DND-41 (cell line): ENCODE data around the gene IQSEC1.

Experiments used
- ATAC-seq: fragments of 200-7000 bp; cut with Tn5 transposase; 3 replicates; pipeline ENCODE4 v1.9.1; 2021; ENCODE audit warnings: low read depth; ENCODE audit not compliant: insufficient read depth
- DNase-seq: peaks from one replicate; pipeline ENCODE4 v3.0.0-alpha.2; 2020
- H2AFZ ChIP-seq: 2 replicates; pipeline ENCODE4 v1.6.0; 2012; ENCODE audit warnings: low read depth, low read length
- H3K27ac ChIP-seq: 2 replicates; pipeline ENCODE4 v1.5.1; 2012; ENCODE audit warnings: low read length, inconsistent platforms
- H3K27me3 ChIP-seq: fragments of 200-600 bp; sonication (generic); 2 replicates; pipeline ENCODE4 v1.6.0; 2012; ENCODE audit warnings: low read length, mild to moderate bottlenecking, inconsistent platforms; ENCODE audit not compliant: insufficient read depth, poor library complexity
- H3K36me3 ChIP-seq: 2 replicates; pipeline ENCODE4 v1.5.1; 2012; ENCODE audit warnings: low read length, inconsistent platforms; ENCODE audit not compliant: insufficient read depth
- H3K4me1 ChIP-seq: 2 replicates; pipeline ENCODE4 v1.5.1; 2012; ENCODE audit warnings: mild to moderate bottlenecking, low read length; ENCODE audit not compliant: insufficient read depth
- H3K4me2 ChIP-seq: 2 replicates; pipeline ENCODE4 v1.6.0; 2012; ENCODE audit warnings: mild to moderate bottlenecking, moderate library complexity, low read length, inconsistent platforms; ENCODE audit not compliant: insufficient read depth
- H3K4me3 ChIP-seq, 2 experiments: fragments of 200-600 bp in 1 of 2; shearing (Covaris generic) in 1 of 2; 2 replicates each; pipeline ENCODE4 v1.5.1; 2012 to 2016; ENCODE audit warnings: inconsistent platforms in 2 of 2, low read length in 2 of 2, mild to moderate bottlenecking in 2 of 2, low read depth in 1 of 2, moderate library complexity in 1 of 2
- H3K79me2 ChIP-seq: 2 replicates; pipeline ENCODE4 v1.6.0; 2012; ENCODE audit warnings: low read length, inconsistent platforms; ENCODE audit not compliant: insufficient read depth
- H3K9ac ChIP-seq: 2 replicates; pipeline ENCODE4 v1.6.0; 2012; ENCODE audit warnings: low read depth, mild to moderate bottlenecking, inconsistent platforms, low read length, moderate library complexity
- H3K9me3 ChIP-seq: 2 replicates; pipeline ENCODE4 v1.5.1; 2012; ENCODE audit warnings: low read length, moderate library complexity, mild to moderate bottlenecking, inconsistent platforms; ENCODE audit not compliant: insufficient read depth, severe bottlenecking
- H4K20me1 ChIP-seq: 2 replicates; pipeline ENCODE4 v1.6.0; 2012; ENCODE audit warnings: low read length; ENCODE audit not compliant: insufficient read depth
- EZH2 ChIP-seq: IDR thresholded peaks from 3 replicates; pipeline ENCODE4 v1.6.1; 2012; ENCODE audit warnings: borderline replicate concordance, low read depth, mild to moderate bottlenecking, moderate library complexity, low read length, inconsistent platforms; ENCODE audit not compliant: severe bottlenecking
- TF ChIP-seq, protein P1 (sequence below): IDR thresholded peaks from 2 replicates; pipeline ENCODE4 v1.5.1; 2012; ENCODE audit warnings: borderline replicate concordance, low read length, moderate library complexity, mild to moderate bottlenecking; ENCODE audit not compliant: poor library complexity, severe bottlenecking; ENCODE audit errors: extremely low read depth

IQSEC1 gene

DNA sequence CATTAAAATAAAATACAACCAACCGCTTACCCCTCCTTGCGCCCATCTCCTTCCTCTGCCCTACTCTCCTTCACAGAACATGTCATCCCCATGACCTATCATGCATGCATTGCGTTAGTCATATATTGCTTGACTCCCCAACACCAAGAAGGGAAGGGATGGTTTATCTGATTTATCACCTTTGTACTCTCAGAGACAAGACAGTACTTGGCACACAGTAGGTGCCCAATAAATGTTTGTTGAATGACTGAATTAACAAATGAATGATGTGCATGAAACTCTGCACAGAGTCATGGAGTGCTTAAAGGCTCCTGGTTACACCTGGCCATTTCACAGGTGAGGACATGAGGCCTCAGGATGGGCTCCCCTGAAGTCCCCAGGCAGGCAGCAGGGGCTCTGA lies 59.7 kb downstream of the IQSEC1 start:
- Histone ChIP-seq H4K20me1 (no peaks in the 10 kb centered on the region), H2AFZ (no peak overlapping the region), H3K27ac (peak overlapping the region; percentile 97), H3K9ac (no peak overlapping the region), H3K4me1 (peaks cover 72% of the 10 kb centered on the region), H3K36me3 (no peaks in the 10 kb centered on the region), H3K4me2 (peak overlapping the region; percentile 70; the same call in 1 of the 2 replicates), H3K27me3 (no peaks in the 10 kb centered on the region), H3K4me3 (no peak overlapping the region), H3K9me3 (no peaks in the 10 kb centered on the region), H3K79me2 (0 out of 2 replicates have a peak, but pooled peaks cover 8% of the 10 kb centered on the region)
- no peak for ATAC-seq
- TF ChIP-seq, protein P1, sequence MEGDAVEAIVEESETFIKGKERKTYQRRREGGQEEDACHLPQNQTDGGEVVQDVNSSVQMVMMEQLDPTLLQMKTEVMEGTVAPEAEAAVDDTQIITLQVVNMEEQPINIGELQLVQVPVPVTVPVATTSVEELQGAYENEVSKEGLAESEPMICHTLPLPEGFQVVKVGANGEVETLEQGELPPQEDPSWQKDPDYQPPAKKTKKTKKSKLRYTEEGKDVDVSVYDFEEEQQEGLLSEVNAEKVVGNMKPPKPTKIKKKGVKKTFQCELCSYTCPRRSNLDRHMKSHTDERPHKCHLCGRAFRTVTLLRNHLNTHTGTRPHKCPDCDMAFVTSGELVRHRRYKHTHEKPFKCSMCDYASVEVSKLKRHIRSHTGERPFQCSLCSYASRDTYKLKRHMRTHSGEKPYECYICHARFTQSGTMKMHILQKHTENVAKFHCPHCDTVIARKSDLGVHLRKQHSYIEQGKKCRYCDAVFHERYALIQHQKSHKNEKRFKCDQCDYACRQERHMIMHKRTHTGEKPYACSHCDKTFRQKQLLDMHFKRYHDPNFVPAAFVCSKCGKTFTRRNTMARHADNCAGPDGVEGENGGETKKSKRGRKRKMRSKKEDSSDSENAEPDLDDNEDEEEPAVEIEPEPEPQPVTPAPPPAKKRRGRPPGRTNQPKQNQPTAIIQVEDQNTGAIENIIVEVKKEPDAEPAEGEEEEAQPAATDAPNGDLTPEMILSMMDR: no peak
- no peak for TF ChIP-seq EZH2
- DNase-seq: no peak

DNA sequence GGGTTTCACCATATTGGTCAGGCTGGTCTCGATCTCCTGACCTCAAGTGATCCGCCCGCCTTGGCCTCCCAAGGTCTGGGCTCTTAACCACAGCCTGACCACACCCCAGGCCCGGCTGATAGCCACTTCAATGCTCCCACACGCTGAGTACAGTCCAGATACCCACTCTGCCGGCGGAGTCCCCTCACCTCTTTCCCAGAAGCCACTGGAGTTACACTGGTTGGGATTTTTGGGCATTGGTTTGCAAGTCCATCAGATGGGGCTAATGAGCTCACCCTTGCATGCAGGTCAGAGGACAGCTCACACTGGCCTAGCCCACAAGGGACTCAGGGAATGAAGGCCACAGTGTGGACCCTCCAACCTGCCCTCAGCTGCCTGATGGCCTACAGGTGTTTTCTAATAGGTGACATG lies 60.1 kb downstream of the IQSEC1 start:
- Histone ChIP-seq H3K9me3 (no peaks in the 10 kb centered on the region), H3K4me2 (0 out of 2 replicates have a peak overlapping the region, but pooled peaks have one; percentile 70), H3K9ac (no peak overlapping the region), H3K79me2 (0 out of 2 replicates have a peak, but pooled peaks cover 8% of the 10 kb centered on the region), H4K20me1 (no peaks in the 10 kb centered on the region), H3K4me3 (no peak overlapping the region), H3K36me3 (no peaks in the 10 kb centered on the region), H3K27me3 (no peaks in the 10 kb centered on the region), H3K27ac (peak overlapping the region; percentile 97), H3K4me1 (peaks cover 68% of the 10 kb centered on the region), H2AFZ (no peak overlapping the region)
- TF ChIP-seq EZH2: no peak
- DNase-seq: no peak
- no peak for ATAC-seq

DNA sequence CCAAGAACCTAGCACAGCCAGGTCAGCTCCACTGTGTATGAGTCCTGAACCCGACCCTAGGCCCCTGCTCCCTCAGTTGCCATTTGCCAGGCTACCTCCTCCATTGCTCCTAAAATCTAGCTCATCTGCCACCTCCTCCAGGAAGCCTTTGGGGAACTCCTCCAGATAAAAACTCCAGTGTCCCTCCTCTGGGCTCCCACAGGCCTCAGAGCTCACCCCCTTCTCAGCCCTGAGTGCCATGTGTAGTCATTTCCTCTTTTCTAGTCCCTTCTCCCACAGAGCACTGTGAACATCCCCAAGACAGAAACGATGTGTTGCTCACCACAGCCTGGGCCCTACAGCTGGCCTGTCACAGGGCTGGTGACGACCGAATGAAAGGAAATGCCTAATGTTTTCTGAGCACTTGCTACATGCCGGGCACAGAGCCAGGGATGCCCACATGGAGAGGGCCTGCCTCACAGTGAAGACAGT lies 61.0 kb downstream of the IQSEC1 start:
- Histone ChIP-seq H3K79me2 (peaks cover 12% of the 10 kb centered on the region; the same call in 1 of the 2 replicates), H4K20me1 (no peaks in the 10 kb centered on the region), H3K27ac (peak overlapping the region; percentile 77), H3K36me3 (no peaks in the 10 kb centered on the region), H3K27me3 (no peaks in the 10 kb centered on the region), H3K9me3 (no peaks in the 10 kb centered on the region), H3K9ac (no peak overlapping the region), H3K4me1 (peaks cover 59% of the 10 kb centered on the region), H3K4me3 (no peak overlapping the region), H3K4me2 (no peak overlapping the region), H2AFZ (no peak overlapping the region)
- TF ChIP-seq EZH2: no peak
- DNase-seq (peak; percentile 78), ATAC-seq (peak; percentile 49)

DNA sequence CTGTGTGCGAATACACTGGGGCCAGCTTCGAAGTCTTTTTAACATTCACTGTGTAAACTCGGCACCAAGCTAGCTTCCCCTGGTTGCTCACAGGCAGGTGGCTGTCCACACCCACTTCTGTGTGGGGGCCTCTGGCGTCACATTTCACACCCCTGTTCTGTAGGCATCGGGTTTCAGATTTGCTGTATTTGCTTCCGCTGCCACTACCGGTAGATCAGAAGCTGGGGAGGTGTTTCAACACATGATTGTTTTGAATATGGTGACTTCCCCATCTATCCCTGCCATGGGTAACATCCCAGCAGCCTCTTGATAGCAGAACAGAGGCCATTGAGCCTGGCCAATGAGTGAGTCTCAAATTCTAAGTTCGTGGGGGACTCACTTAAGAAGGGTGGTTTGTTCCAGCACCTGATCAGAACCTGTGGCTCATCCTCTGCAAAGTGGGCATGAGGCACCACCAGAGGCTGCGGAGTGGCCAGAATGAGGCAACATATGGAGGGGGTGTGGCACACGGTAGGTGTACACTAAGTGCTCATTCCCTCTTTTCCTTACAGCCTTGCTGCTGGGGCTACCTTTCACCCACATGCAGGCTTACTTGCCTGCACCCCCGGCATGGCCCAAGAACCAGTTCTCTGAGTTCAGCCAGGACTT lies 61.5 kb downstream of the IQSEC1 start:
- H3K79me2 ChIP-seq: peaks cover 12% of the 10 kb centered on the region; the same call in 1 of the 2 replicates
- no peak for TF ChIP-seq EZH2
- TF ChIP-seq, protein P1: no peak
- H4K20me1 ChIP-seq: no peaks in the 10 kb centered on the region
- DNase-seq (peak; percentile 51), ATAC-seq (no peak)
- H3K9ac ChIP-seq: no peak overlapping the region
- no peaks in the 10 kb centered on the region for H3K27me3 ChIP-seq
- H2AFZ ChIP-seq: no peak overlapping the region
- H3K4me2 ChIP-seq: no peak overlapping the region
- peaks cover 54% of the 10 kb centered on the region for H3K4me1 ChIP-seq
- no peak overlapping the region for H3K4me3 ChIP-seq
- no peaks in the 10 kb centered on the region for H3K36me3 ChIP-seq
- H3K9me3 ChIP-seq: no peaks in the 10 kb centered on the region
- peak overlapping the region; percentile 77 for H3K27ac ChIP-seq
